Keratinocyte (primary cell): ENCODE data around the gene ABCC11. TPM values are rescaled to one million over a fixed set of nuclear protein-coding genes. Genes with fewer than 3 reads are reported as not detected.
A peak's percentile ranks its signal among the peaks of the same experiment; 100 is the strongest.

Experiments used
- DNase-seq: peaks from one replicate; pipeline ENCODE4 v3.0.0-alpha.2; 2011; ENCODE audit warnings: low read depth, missing footprints, low spot score
- FAIRE-seq: peaks from 2 replicates; lab custom pipeline; 2011; peaks lifted over from hg19 to GRCh38; lab: Jason Lieb, UNC
- H2AFZ ChIP-seq: 2 replicates; pipeline ENCODE4 v1.6.0; 2012; ENCODE audit warnings: low read length, control low read depth, inconsistent platforms; ENCODE audit not compliant: control insufficient read depth
- H3K27ac ChIP-seq: 2 replicates; pipeline ENCODE4 v1.5.1; 2011; ENCODE audit warnings: low read length; ENCODE audit not compliant: control insufficient read depth, insufficient read depth
- H3K27me3 ChIP-seq: 3 replicates; pipeline ENCODE4 v1.6.0; 2011; ENCODE audit warnings: low read length; ENCODE audit not compliant: control insufficient read depth, insufficient read depth; ENCODE audit errors: extremely low read depth
- H3K36me3 ChIP-seq, 2 experiments: 2 replicates in 1 of 2; 3 replicates in 1 of 2; pipeline ENCODE4 v1.5.1; 2011; ENCODE audit warnings: low read length in 2 of 2, mild to moderate bottlenecking in 1 of 2; ENCODE audit not compliant: control insufficient read depth in 2 of 2, insufficient read depth in 2 of 2; ENCODE audit errors: extremely low read depth in 1 of 2
- H3K4me1 ChIP-seq: 3 replicates; pipeline ENCODE4 v1.5.1; 2011; ENCODE audit warnings: low read length; ENCODE audit not compliant: control insufficient read depth, insufficient read depth; ENCODE audit errors: extremely low read depth
- H3K4me2 ChIP-seq: 3 replicates; pipeline ENCODE4 v1.6.0; 2011; ENCODE audit warnings: low read depth, low read length; ENCODE audit not compliant: control insufficient read depth, insufficient read depth; ENCODE audit errors: extremely low read depth
- H3K4me3 ChIP-seq, 3 experiments: fragments of 200-600 bp in 1 of 3; sonication (generic) in 1 of 3; 2 replicates in 2 of 3; 3 replicates in 1 of 3; pipeline ENCODE4 v1.5.1; 2011 to 2016; ENCODE audit warnings: low read length in 3 of 3, mild to moderate bottlenecking in 3 of 3, control low read depth in 2 of 3, inconsistent platforms in 1 of 3, low read depth in 1 of 3, mixed read lengths in 1 of 3, mixed run types in 1 of 3, moderate library complexity in 1 of 3; ENCODE audit not compliant: control insufficient read depth in 2 of 3, insufficient read depth in 2 of 3; ENCODE audit errors: extremely low read depth in 1 of 3
- H3K79me2 ChIP-seq: 2 replicates; pipeline ENCODE4 v1.6.0; 2012; ENCODE audit warnings: low read length; ENCODE audit not compliant: control insufficient read depth, insufficient read depth
- H3K9ac ChIP-seq: 3 replicates; pipeline ENCODE4 v1.6.0; 2011; ENCODE audit warnings: low read length; ENCODE audit not compliant: control insufficient read depth, insufficient read depth; ENCODE audit errors: extremely low read depth
- H3K9me1 ChIP-seq: 3 replicates; pipeline ENCODE4 v1.6.0; 2011; ENCODE audit warnings: low read length; ENCODE audit not compliant: control insufficient read depth, insufficient read depth; ENCODE audit errors: extremely low read depth
- H3K9me3 ChIP-seq: 2 replicates; pipeline ENCODE4 v1.5.1; 2012; ENCODE audit warnings: low read depth, low read length; ENCODE audit not compliant: control insufficient read depth
- H4K20me1 ChIP-seq: 3 replicates; pipeline ENCODE4 v1.6.0; 2011; ENCODE audit warnings: low read length; ENCODE audit not compliant: control insufficient read depth, insufficient read depth; ENCODE audit errors: extremely low read depth
- EZH2 ChIP-seq: IDR thresholded peaks from one replicate; pipeline ENCODE4 v1.6.1; 2012; ENCODE audit warnings: inconsistent platforms, mild to moderate bottlenecking, low read length, moderate library complexity
- dilution Hi-C: fragments of 300-500 bp; cut with MboI; formaldehyde crosslinking; loops from one replicate; pipeline ENCODE4 v1.7.0; 2020; ENCODE audit warnings: low sequenced_read_pairs; ENCODE audit not compliant: extremely low pct_ligation_motif_present
- polyA plus RNA-seq, 5 experiments: library from polyadenylated mRNA; depleted of rRNA in 3 of 5; stranded (reverse) in 3 of 5; stranded (forward) in 1 of 5; unstranded in 1 of 5; fragments of >200 nt; gene quantifications; 1 replicate in 1 of 5; 2 replicates in 3 of 5; 3 replicates in 1 of 5; pipeline versions ENCODE4 v1.2.1 to v1.2.3, GENCODE V29; 2011 to 2012; ENCODE audit warnings: missing spikeins in 2 of 5, low read depth in 1 of 5, low replicate concordance in 1 of 5
- TF ChIP-seq, protein P1 (sequence below), 3 experiments: IDR thresholded peaks in 1 of 3; conservative IDR thresholded peaks in 1 of 3; optimal IDR thresholded peaks in 1 of 3; 2 replicates in 2 of 3; 3 replicates in 1 of 3; pipeline versions ENCODE3 to v1.5.1; 2011; ENCODE audit warnings: low read length in 3 of 3, mild to moderate bottlenecking in 3 of 3, moderate library complexity in 2 of 3, control low read depth in 1 of 3, inconsistent platforms in 1 of 3; ENCODE audit not compliant: insufficient read depth in 2 of 3; ENCODE audit errors: extremely low read depth in 1 of 3

The ABCC11 gene
- polyA plus RNA-seq, 1 donor (not counting 4 experiments of a cell fraction or from before 2014, with no cell fraction given) = 0.33 TPM

DNA sequence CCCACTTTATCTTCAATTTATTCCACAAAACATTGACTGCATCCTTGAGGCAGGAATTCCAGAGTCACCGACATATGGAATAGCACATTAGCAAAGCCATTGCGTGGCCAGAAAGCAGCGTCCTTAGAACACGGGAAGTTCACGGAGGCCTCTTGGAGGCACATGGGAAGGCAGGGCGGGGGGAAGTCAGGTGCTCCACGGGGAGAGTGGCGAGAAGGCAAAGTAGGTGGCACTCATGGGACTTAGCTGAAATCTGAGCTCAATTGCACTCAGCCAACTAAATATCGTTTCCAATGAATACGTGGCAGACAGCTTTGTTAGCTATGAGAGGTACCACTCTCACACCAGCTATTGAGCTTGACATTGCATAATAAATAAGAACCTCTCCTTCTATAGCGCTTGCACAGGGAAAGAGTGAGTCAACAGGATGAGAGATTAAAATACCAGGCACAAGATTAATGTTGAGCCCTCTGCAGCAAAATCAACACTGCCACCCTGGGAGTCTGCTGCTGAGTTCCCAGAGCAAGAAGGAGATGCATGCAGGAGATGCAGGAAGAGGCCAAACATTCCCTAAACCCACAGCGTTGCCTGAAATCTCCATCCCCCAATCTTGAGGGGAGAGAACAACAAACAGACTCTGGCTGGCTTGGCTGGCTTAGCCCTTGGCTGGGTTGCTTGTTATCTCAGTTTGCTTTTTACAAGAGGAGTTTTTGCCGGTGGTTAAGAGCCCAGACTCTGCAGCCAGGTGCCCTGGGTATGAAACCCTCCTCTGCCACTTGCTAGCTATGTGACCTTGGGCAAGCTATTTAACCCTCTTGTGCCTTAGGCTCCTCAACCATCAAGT, 120.3 kb downstream of the ABCC11 start:
- Histone ChIP-seq H3K36me3 (no peaks in the 10 kb centered on the region), H2AFZ (no peak overlapping the region), H3K4me2 (no peak overlapping the region), H3K9me3 (no peaks in the 10 kb centered on the region), H3K4me3 (no peak overlapping the region), H3K79me2 (no peaks in the 10 kb centered on the region), H3K9me1 (no peaks in the 10 kb centered on the region), H4K20me1 (no peaks in the 10 kb centered on the region), H3K27me3 (no peaks in the 10 kb centered on the region), H3K4me1 (peaks cover 25% of the 10 kb centered on the region), H3K9ac (no peak overlapping the region), H3K27ac (no peak overlapping the region)
- DNase-seq = peak; percentile 38
- dilution Hi-C loops = no loop called here
- peak; percentile 29 for FAIRE-seq
- TF ChIP-seq, protein P1, sequence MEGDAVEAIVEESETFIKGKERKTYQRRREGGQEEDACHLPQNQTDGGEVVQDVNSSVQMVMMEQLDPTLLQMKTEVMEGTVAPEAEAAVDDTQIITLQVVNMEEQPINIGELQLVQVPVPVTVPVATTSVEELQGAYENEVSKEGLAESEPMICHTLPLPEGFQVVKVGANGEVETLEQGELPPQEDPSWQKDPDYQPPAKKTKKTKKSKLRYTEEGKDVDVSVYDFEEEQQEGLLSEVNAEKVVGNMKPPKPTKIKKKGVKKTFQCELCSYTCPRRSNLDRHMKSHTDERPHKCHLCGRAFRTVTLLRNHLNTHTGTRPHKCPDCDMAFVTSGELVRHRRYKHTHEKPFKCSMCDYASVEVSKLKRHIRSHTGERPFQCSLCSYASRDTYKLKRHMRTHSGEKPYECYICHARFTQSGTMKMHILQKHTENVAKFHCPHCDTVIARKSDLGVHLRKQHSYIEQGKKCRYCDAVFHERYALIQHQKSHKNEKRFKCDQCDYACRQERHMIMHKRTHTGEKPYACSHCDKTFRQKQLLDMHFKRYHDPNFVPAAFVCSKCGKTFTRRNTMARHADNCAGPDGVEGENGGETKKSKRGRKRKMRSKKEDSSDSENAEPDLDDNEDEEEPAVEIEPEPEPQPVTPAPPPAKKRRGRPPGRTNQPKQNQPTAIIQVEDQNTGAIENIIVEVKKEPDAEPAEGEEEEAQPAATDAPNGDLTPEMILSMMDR (optimal IDR thresholded peaks at IDR 0.05 in 1 of 3, IDR thresholded peaks at IDR 0.05 in 1 of 3, conservative IDR thresholded peaks at IDR 0.05 in 1 of 3; ENCODE audit: extremely low read depth in 1 of 3, insufficient read depth in 2 of 3, low read length in 3 of 3) = no peak
- TF ChIP-seq EZH2 = no peak

DNA sequence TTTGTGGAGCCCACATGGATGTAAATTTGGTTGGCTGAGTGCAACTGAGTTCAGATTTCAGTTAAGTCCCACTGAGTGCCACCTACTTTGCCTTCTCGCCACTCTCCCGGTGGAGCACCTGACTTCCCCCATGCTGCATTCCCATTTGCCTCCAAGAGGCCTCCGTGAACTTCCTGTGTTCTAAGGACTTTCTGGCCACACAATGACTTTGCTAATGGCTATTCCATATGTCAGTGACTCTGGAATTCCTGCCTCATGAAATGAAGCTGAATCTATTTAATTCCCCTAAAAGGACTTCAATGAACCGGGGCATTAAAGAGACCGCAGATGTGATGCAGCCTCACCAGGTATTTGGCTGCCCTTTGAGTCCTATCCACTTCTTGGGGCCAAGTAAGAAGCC, 121.5 kb downstream of the ABCC11 start:
- TF ChIP-seq, protein P1 (optimal IDR thresholded peaks at IDR 0.05 in 1 of 3, IDR thresholded peaks at IDR 0.05 in 1 of 3, conservative IDR thresholded peaks at IDR 0.05 in 1 of 3; ENCODE audit: extremely low read depth in 1 of 3, insufficient read depth in 2 of 3, low read length in 3 of 3) = no peak
- TF ChIP-seq EZH2 = no peak
- Histone ChIP-seq H3K27ac (no peak overlapping the region), H3K27me3 (no peaks in the 10 kb centered on the region), H3K9ac (no peak overlapping the region), H3K4me3 (no peak overlapping the region), H3K9me3 (no peaks in the 10 kb centered on the region), H3K4me2 (no peak overlapping the region), H3K79me2 (no peaks in the 10 kb centered on the region), H4K20me1 (no peaks in the 10 kb centered on the region), H3K4me1 (peaks cover 25% of the 10 kb centered on the region), H2AFZ (no peak overlapping the region), H3K9me1 (no peaks in the 10 kb centered on the region), H3K36me3 (no peaks in the 10 kb centered on the region)
- FAIRE-seq (no peak), DNase-seq (no peak)
- dilution Hi-C loops = no loop called here
